ENCODE measurements around the gene NEUROG1.

Gene NEUROG1

DNA sequence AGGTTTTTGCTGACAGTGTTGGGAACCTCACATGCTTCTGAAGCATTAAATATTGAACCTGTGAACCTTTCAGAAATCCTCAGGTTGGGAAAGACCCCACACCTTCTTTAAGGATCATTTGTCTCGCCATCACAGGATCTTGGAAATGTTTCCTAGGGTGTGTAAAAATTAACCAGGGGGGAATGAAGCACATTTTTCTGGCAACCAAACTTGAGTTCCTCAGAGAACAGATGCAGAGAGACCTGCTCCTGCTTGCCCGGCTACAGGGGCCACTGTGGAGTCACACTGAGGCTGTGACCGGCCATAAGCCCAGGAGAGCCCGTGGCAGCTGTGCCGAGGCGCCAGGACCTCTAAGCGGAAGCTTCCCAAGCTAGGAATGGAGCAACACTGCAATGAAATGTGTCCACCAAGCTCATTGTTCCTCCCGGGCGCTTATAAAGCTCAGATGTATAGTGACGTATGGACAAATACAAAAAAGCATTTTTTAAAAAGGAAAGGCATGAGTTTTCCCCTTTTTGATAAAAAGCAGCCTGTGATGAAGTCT lies 35.4 kb upstream of the NEUROG1 start:
- Histone ChIP-seq H3K4me1 (ENCODE audit: control insufficient read depth, insufficient read depth, low read length) (no peaks in the 10 kb centered on the region), H3K9me3 (replicated peaks; ENCODE audit: low read length) (no peaks in the 10 kb centered on the region)

DNA sequence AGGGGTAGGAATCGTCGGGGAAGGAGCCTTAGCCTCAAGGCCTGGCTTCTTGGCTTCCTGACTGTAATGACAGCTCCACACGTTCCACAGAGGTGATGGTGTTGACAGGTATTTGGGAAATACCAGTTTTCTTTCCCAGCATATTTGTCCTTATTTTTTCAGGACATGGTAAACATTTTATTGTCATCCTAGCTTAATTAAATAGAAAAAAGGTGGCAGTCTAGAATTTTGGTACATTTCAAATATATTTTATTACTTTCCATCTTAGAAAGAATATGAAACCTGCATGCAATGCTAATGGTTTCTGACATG lies 34.6 kb upstream of the NEUROG1 start:
- Histone ChIP-seq H3K4me2 (ENCODE audit: low read length) (no peak overlapping the region), H3K9ac (ENCODE audit: low read depth, low read length) (no peak overlapping the region), H3K9me3 (replicated peaks; ENCODE audit: low read length) (no peaks in the 10 kb centered on the region), H3K4me1 (ENCODE audit: control insufficient read depth, insufficient read depth, low read length) (no peaks in the 10 kb centered on the region), H3K4me3 (ENCODE audit: low read length) (no peak overlapping the region), H3K36me3 (ENCODE audit: insufficient read depth, low read length) (no peaks in the 10 kb centered on the region), H3K27me3 (ENCODE audit: control insufficient read depth, insufficient read depth, low read length) (peaks cover 32% of the 10 kb centered on the region)

More for the DNA sequence above, 35.4 kb upstream of the NEUROG1 start:
- Histone ChIP-seq H3K27me3 (ENCODE audit: control insufficient read depth, insufficient read depth, low read length) (peaks cover 37% of the 10 kb centered on the region), H3K4me3 (ENCODE audit: low read length) (no peak overlapping the region), H3K4me2 (ENCODE audit: low read length) (no peak overlapping the region), H3K9ac (ENCODE audit: low read depth, low read length) (no peak overlapping the region), H3K36me3 (ENCODE audit: insufficient read depth, low read length) (no peaks in the 10 kb centered on the region)

DNA sequence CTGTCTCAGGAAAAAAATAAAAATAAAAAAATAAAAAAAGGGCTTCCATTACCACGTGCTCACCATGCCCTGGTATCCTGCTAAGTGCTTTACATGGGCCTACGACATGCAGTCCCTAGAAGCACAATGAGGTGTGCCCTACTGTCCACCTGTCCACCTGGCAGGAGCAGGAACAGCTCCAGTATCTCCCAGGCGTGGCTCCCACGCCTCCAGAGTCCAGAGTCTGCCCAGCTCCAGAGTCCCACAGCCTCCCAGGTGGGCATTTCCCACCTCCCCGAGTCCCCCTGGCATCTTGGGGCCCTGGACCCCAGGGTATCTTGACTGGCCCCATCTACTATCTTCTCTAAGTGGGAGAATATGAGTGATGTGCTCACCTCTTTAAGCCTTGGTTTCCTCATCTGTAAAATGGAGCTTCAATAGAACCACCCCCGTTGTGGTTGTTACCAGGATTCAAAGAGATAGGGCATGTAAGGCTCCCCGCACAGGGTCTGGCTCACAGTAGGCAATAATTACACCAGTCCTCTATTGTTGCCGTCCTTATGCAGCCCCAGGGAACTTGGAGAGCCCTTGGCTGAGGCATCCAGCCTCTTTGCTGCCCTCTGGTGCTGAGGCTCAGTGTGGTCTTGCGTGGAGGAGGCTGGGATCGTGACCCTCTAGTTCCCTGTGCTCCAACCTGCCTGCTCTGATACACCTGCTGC lies 34.1 kb upstream of the NEUROG1 start:
- Histone ChIP-seq H3K4me1 (ENCODE audit: control insufficient read depth, insufficient read depth, low read length) (no peaks in the 10 kb centered on the region), H3K4me3 (ENCODE audit: low read length) (no peak overlapping the region), H3K9ac (ENCODE audit: low read depth, low read length) (no peak overlapping the region), H3K4me2 (ENCODE audit: low read length) (no peak overlapping the region), H3K27me3 (ENCODE audit: control insufficient read depth, insufficient read depth, low read length) (peaks cover 33% of the 10 kb centered on the region), H3K9me3 (replicated peaks; ENCODE audit: low read length) (no peaks in the 10 kb centered on the region), H3K36me3 (ENCODE audit: insufficient read depth, low read length) (no peaks in the 10 kb centered on the region)

DNA sequence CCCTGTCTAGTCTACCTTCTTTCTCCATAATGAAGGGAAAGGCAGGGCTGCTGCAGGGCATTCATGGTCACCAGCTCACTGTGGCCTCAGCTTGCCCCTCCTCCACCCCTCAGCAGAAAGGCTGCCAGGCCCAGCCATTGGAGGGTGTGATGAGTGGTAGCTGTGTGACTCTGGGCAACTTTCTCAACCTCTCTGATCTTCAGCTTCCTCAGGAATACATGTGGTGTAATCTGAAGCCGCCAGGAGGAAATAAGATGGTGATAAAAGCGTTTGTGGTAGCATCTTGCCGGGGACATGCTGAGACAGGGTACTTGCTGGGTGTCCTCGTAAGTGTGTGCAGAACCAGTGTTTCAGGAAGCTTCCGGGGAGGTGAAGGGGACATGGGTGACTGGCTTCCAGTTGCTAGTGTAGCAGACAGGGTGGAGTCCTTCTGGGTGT lies 33.2 kb upstream of the NEUROG1 start:
- Histone ChIP-seq H3K27me3 (ENCODE audit: control insufficient read depth, insufficient read depth, low read length) (peaks cover 29% of the 10 kb centered on the region), H3K36me3 (ENCODE audit: insufficient read depth, low read length) (no peaks in the 10 kb centered on the region), H3K4me1 (ENCODE audit: control insufficient read depth, insufficient read depth, low read length) (no peaks in the 10 kb centered on the region), H3K9me3 (replicated peaks; ENCODE audit: low read length) (no peaks in the 10 kb centered on the region), H3K4me2 (ENCODE audit: low read length) (no peak overlapping the region), H3K9ac (ENCODE audit: low read depth, low read length) (no peak overlapping the region), H3K4me3 (ENCODE audit: low read length) (no peak overlapping the region)

DNA sequence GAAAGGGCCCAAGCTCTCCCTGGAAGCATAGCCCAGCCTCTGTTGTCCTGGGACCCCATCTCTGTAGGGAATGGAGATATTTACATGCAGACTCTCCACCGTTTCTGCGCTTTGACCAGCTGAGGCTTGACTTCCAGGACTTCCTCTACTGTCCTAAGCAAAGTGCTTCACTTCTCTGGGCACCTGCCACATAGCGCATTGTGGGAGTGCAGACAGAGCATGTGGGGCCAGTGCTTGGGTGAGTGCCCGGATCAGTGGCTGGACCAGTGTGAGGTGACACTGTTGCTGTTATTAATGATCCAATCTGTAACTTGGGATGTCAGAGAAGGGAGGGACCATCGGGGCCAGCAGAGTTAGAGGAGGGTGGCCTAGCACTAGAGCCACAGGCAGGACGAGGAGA lies 32.5 kb upstream of the NEUROG1 start:
- Histone ChIP-seq H3K9ac (ENCODE audit: low read depth, low read length) (no peak overlapping the region), H3K4me3 (ENCODE audit: low read length) (no peak overlapping the region), H3K9me3 (replicated peaks; ENCODE audit: low read length) (no peaks in the 10 kb centered on the region), H3K4me1 (ENCODE audit: control insufficient read depth, insufficient read depth, low read length) (no peaks in the 10 kb centered on the region), H3K36me3 (ENCODE audit: insufficient read depth, low read length) (no peaks in the 10 kb centered on the region), H3K27me3 (ENCODE audit: control insufficient read depth, insufficient read depth, low read length) (peaks cover 28% of the 10 kb centered on the region), H3K4me2 (ENCODE audit: low read length) (no peak overlapping the region)

DNA sequence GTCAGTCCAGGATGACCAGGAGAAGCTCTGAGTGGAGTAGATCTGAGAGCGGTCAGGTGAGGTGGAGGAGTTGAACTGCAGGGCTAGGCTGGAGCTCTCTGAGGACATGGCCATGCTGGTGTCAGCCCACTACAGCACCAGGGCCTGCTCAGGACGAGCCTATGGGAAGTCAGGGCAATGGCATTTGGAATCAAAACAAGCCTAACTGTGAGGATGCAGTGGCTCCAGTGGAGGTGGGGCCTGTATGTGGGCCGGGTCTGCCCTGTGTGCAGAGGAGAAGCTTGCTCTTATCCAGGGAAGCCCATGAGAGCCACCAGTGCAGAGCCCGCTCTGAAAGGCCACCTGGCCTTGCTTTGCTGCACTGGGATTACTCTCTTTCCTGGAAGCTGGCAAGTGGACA lies 31.9 kb upstream of the NEUROG1 start:
- no peaks in the 10 kb centered on the region for H3K36me3 ChIP-seq (ENCODE audit: insufficient read depth, low read length)
- H3K4me1 ChIP-seq (ENCODE audit: control insufficient read depth, insufficient read depth, low read length): no peaks in the 10 kb centered on the region
- H3K4me3 ChIP-seq (ENCODE audit: low read length): no peak overlapping the region
- H3K9me3 ChIP-seq (replicated peaks; ENCODE audit: low read length): no peaks in the 10 kb centered on the region
- H3K9ac ChIP-seq (ENCODE audit: low read depth, low read length): no peak overlapping the region
- peaks cover 28% of the 10 kb centered on the region for H3K27me3 ChIP-seq (ENCODE audit: control insufficient read depth, insufficient read depth, low read length)
- no peak overlapping the region for H3K4me2 ChIP-seq (ENCODE audit: low read length)

DNA sequence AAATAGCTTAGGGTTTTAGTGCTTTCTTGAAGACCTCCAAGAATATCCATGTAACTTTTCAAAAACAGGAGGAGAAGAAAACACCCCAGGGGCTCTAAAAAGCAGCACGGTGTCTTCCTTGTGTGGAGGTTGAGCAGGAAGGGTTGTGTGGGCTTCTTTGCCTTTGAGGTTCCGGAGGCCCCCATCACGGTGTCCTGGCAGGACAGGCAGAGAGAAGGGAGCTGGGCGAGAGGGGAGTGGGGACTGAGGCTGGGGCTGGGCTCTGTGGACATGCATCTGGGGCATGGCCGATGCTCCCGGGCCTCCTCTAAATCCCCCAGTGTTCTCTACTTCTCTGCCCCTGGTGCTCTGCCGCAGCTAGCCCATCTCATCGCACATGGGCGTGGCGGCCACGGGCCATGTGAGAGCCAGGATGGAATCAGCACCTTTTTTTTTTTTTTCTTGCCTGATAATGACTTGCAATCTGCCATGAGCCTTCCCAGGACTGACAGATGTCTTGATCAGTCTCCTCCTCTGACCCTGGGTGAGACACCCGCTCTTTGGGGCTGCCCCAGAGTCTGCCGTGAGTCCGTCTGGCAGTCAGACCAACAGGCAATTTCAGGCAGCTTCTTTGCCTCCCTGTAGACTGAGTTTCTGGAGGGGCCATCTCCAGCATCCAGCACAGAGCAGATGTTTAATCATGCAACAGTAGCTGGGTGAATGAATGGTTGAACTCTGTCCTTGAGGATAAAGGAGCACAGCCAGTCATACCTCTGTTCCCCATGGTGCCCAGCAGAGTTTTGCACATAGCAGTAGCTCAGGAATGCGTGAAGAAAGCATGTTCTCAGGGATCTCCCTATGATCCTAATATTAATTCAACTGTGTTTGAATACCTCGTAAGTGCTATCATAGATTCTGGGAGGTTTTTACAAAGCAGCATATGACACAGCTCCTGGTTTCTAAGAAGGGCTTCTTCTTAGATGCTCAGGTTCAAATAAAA lies 30.9 kb upstream of the NEUROG1 start:
- no peaks in the 10 kb centered on the region for H3K9me3 ChIP-seq (replicated peaks; ENCODE audit: low read length)
- H3K4me2 ChIP-seq (ENCODE audit: low read length): no peak overlapping the region
- H3K4me3 ChIP-seq (ENCODE audit: low read length): no peak overlapping the region
- H3K9ac ChIP-seq (ENCODE audit: low read depth, low read length): no peak overlapping the region
- H3K27me3 ChIP-seq (ENCODE audit: control insufficient read depth, insufficient read depth, low read length): peaks cover 24% of the 10 kb centered on the region
- no peaks in the 10 kb centered on the region for H3K36me3 ChIP-seq (ENCODE audit: insufficient read depth, low read length)
- H3K4me1 ChIP-seq (ENCODE audit: control insufficient read depth, insufficient read depth, low read length): no peaks in the 10 kb centered on the region

DNA sequence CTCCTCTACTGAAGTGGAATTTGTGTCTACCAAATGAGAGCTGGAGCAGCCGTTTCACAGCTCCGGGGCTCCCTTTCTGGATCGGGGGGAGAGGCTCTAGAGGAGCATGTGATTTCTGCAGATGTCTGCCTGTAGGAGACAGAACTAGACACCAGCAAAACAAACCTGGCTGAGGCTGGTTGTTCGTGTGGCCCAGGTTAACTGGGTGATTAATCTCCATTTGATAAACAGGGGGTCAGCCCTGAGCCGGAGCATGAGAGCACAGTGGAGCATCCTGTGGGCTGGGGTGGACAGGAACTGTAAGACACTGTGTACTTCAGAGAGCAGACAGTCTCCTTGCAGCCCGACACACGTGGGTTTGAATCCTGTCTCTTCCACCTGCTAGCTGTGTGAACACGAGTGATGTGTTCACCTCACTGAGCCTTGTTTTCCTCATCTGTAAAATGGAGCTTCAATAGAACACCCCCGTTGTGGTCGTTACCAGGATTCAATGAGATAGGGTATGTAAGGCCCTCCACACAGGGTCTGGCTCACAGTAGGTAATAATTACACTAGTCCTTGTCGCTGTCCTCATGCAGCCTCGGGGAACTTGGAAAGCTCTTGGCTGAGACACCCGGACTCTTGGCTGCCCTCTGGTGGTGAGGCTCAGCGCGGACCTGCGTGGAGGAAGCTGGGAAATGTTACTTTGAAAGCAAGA lies 30.1 kb upstream of the NEUROG1 start:
- Histone ChIP-seq H3K9me3 (replicated peaks; ENCODE audit: low read length) (no peaks in the 10 kb centered on the region), H3K36me3 (ENCODE audit: insufficient read depth, low read length) (no peaks in the 10 kb centered on the region), H3K4me2 (ENCODE audit: low read length) (no peak overlapping the region), H3K4me1 (ENCODE audit: control insufficient read depth, insufficient read depth, low read length) (no peaks in the 10 kb centered on the region), H3K9ac (ENCODE audit: low read depth, low read length) (no peak overlapping the region), H3K4me3 (ENCODE audit: low read length) (no peak overlapping the region), H3K27me3 (ENCODE audit: control insufficient read depth, insufficient read depth, low read length) (peaks cover 17% of the 10 kb centered on the region)

DNA sequence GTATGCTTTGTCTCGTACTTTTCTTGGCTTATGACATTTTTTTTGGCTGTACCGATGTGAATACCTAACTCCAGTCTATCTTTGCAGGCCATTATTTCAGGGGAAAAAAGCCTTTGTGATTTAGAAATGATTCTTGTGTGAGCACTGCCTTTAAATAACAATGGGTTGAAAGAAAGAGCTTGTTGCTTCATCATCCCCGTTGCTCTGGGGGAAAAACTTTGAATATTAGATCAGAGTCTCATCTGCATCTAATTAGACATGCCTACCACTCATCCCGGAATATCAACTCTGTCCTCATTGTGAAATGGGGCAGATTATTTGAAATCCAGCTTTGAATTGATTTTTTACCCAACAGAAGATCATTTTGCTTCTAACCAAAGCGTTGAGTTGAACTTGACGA lies 29.5 kb upstream of the NEUROG1 start:
- Histone ChIP-seq H3K9ac (ENCODE audit: low read depth, low read length) (no peak overlapping the region), H3K36me3 (ENCODE audit: insufficient read depth, low read length) (no peaks in the 10 kb centered on the region), H3K9me3 (replicated peaks; ENCODE audit: low read length) (no peaks in the 10 kb centered on the region), H3K4me1 (ENCODE audit: control insufficient read depth, insufficient read depth, low read length) (no peaks in the 10 kb centered on the region), H3K4me2 (ENCODE audit: low read length) (no peak overlapping the region), H3K27me3 (ENCODE audit: control insufficient read depth, insufficient read depth, low read length) (peaks cover 17% of the 10 kb centered on the region), H3K4me3 (ENCODE audit: low read length) (no peak overlapping the region)

DNA sequence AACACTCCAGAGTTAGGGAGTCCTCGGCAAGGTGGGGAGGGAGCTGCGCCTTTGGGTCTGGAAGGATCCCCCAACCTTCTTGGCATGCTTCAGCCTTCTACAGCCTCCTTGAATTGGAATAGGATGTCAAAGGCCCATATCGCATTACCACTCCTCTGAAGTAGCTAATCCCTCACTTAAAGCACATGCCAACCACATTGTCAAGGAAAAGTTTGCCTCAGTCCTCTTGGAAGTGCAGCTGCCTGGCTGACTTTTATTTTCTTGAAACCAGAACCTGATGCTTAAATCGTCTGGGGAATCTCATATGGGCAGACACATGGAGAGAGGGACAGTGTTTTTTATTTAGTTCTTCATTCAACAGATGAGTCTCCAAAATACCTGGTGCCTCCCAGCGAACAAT lies 28.6 kb upstream of the NEUROG1 start:
- peaks cover 26% of the 10 kb centered on the region for H3K27me3 ChIP-seq (ENCODE audit: control insufficient read depth, insufficient read depth, low read length)
- no peak overlapping the region for H3K9ac ChIP-seq (ENCODE audit: low read depth, low read length)
- H3K36me3 ChIP-seq (ENCODE audit: insufficient read depth, low read length): no peaks in the 10 kb centered on the region
- no peak overlapping the region for H3K4me2 ChIP-seq (ENCODE audit: low read length)
- H3K4me3 ChIP-seq (ENCODE audit: low read length): no peak overlapping the region
- H3K9me3 ChIP-seq (replicated peaks; ENCODE audit: low read length): no peaks in the 10 kb centered on the region
- no peaks in the 10 kb centered on the region for H3K4me1 ChIP-seq (ENCODE audit: control insufficient read depth, insufficient read depth, low read length)

DNA sequence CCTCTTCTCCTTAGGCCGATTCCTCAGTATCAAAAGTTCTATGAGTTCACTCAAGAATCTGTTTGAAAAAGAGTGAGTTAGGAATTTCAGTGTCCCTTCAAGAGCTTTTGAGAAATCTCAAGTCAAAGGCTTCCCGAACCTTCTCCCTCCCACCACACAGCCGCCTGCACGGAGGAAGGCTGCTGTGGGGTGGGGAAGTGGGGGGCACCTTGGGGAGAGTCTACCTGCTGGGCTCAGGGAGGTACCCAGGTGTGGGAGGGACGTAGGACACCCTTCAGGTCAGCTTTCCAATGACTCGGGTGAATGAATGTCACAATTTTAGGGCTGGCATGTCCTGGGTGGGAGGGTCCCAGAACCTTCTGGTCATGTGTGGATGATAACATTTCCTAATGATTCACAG lies 25.5 kb upstream of the NEUROG1 start:
- no peaks in the 10 kb centered on the region for H3K36me3 ChIP-seq (ENCODE audit: insufficient read depth, low read length)

More for the DNA sequence above, 25.5 kb upstream of the NEUROG1 start:
- no peaks in the 10 kb centered on the region for H3K9me3 ChIP-seq (replicated peaks; ENCODE audit: low read length)
- no peaks in the 10 kb centered on the region for H3K4me1 ChIP-seq (ENCODE audit: control insufficient read depth, insufficient read depth, low read length)
- H3K4me3 ChIP-seq (ENCODE audit: low read length): no peak overlapping the region
- H3K27me3 ChIP-seq (ENCODE audit: control insufficient read depth, insufficient read depth, low read length): peaks cover 54% of the 10 kb centered on the region
- H3K4me2 ChIP-seq (ENCODE audit: low read length): peak overlapping the region; percentile 30
- no peak overlapping the region for H3K9ac ChIP-seq (ENCODE audit: low read depth, low read length)

Measured in skeletal muscle satellite cell (primary cell).